WTC11 (cell line): Measurements from ENCODE around the gene HGS. TPM values are rescaled to one million over a fixed set of nuclear protein-coding genes. Genes with fewer than 3 reads are reported as not detected.

Source experiments
- ATAC-seq: fragments of 200-7000 bp; cut with Tn5 transposase; 2 replicates; pipeline ENCODE4 v1.10.0; 2021; ENCODE audit warnings: mild to moderate bottlenecking, moderate library complexity
- CTCF ChIA-PET: fragments of 300-600 bp; sonication (Branson Sonifier 250); formaldehyde crosslinking; loops from one replicate; lab custom pipeline; 2021; ENCODE audit warnings: antibody characterized with exemption; lab: Charles Lee
- POLR2A ChIA-PET: fragments of 350-600 bp; sonication (Branson Sonifier 250); formaldehyde crosslinking; loops from one replicate; lab custom pipeline; 2021; ENCODE audit warnings: antibody characterized with exemption; lab: Charles Lee
- DNase-seq: peaks from one replicate; pipeline ENCODE4 v3.0.0; 2021; ENCODE audit warnings: low spot score
- H3K27ac Mint-ChIP-seq: 2 replicates; pipeline ENCODE4 v1.8.0; 2021; ENCODE audit warnings: mixed read lengths
- H3K27me3 Mint-ChIP-seq: 2 replicates; pipeline ENCODE4 v1.8.0; 2021; ENCODE audit warnings: low read depth, mild to moderate bottlenecking, moderate library complexity, mixed read lengths
- H3K36me3 Mint-ChIP-seq: 2 replicates; pipeline ENCODE4 v1.8.0; 2021; ENCODE audit warnings: mixed read lengths
- H3K4me1 Mint-ChIP-seq: 2 replicates; pipeline ENCODE4 v1.8.0; 2022; ENCODE audit warnings: mixed read lengths
- H3K4me3 Mint-ChIP-seq: 2 replicates; pipeline ENCODE4 v1.8.0; 2021; ENCODE audit warnings: mild to moderate bottlenecking, moderate library complexity, mixed read lengths
- H3K9me3 Mint-ChIP-seq: 2 replicates; pipeline ENCODE4 v1.8.0; 2021; ENCODE audit warnings: mixed read lengths
- ESRRA ChIP-seq: sonication (generic); formaldehyde crosslinking; IDR thresholded peaks from 2 replicates; pipeline ENCODE4 v1.8.1; 2022; ENCODE audit warnings: mild to moderate bottlenecking, missing genetic modification reagents, borderline replicate concordance
- ETV6 ChIP-seq: sonication (generic); formaldehyde crosslinking; IDR thresholded peaks from 2 replicates; pipeline ENCODE4 v1.8.1; 2022; ENCODE audit warnings: mild to moderate bottlenecking, missing genetic modification reagents
- FOXK1 ChIP-seq: sonication (generic); formaldehyde crosslinking; IDR thresholded peaks from 2 replicates; pipeline ENCODE4 v1.8.0; 2022; ENCODE audit warnings: mild to moderate bottlenecking, moderate library complexity, missing genetic modification reagents
- GABPB1 ChIP-seq: sonication (generic); formaldehyde crosslinking; IDR thresholded peaks from 2 replicates; pipeline ENCODE4 v1.8.1; 2023; ENCODE audit warnings: mild to moderate bottlenecking, missing genetic modification reagents
- IRF2 ChIP-seq: sonication (generic); formaldehyde crosslinking; IDR thresholded peaks from 2 replicates; pipeline ENCODE4 v1.8.0; 2022; ENCODE audit warnings: low read depth, missing genetic modification reagents, borderline replicate concordance
- KAT7 ChIP-seq: sonication (generic); formaldehyde crosslinking; IDR thresholded peaks from 2 replicates; pipeline ENCODE4 v1.8.1; 2023; ENCODE audit warnings: missing genetic modification reagents, mild to moderate bottlenecking, borderline replicate concordance
- MXD4 ChIP-seq: fragments of 250-450 bp; sonication (Bioruptor Pico); IDR thresholded peaks from 2 replicates; pipeline ENCODE4 v1.8.0; 2021; ENCODE audit warnings: mild to moderate bottlenecking, moderate library complexity, borderline replicate concordance
- RELA ChIP-seq: sonication (generic); formaldehyde crosslinking; IDR thresholded peaks from 2 replicates; pipeline ENCODE4 v1.8.1; 2022; ENCODE audit warnings: missing genetic modification reagents, mild to moderate bottlenecking, borderline replicate concordance
- SMAD3 ChIP-seq: sonication (generic); formaldehyde crosslinking; IDR thresholded peaks from 2 replicates; pipeline ENCODE4 v1.8.0; 2022; ENCODE audit warnings: missing genetic modification reagents, mild to moderate bottlenecking, borderline replicate concordance
- TCF7 ChIP-seq: sonication (generic); formaldehyde crosslinking; IDR thresholded peaks from 2 replicates; pipeline ENCODE4 v1.8.0; 2022; ENCODE audit warnings: mild to moderate bottlenecking, low read depth, missing genetic modification reagents, moderate library complexity
- TEAD1 ChIP-seq: sonication (generic); formaldehyde crosslinking; IDR thresholded peaks from 2 replicates; pipeline ENCODE4 v1.8.0; 2022; ENCODE audit warnings: mild to moderate bottlenecking, missing genetic modification reagents
- TP53 ChIP-seq: sonication (generic); formaldehyde crosslinking; IDR thresholded peaks from 2 replicates; pipeline ENCODE4 v1.8.1; 2023; ENCODE audit warnings: mild to moderate bottlenecking, missing genetic modification reagents
- ZNF219 ChIP-seq: sonication (generic); formaldehyde crosslinking; IDR thresholded peaks from 2 replicates; pipeline ENCODE4 v1.8.0; 2023; ENCODE audit warnings: missing genetic modification reagents, mild to moderate bottlenecking, borderline replicate concordance
- ZNF232 ChIP-seq: sonication (generic); formaldehyde crosslinking; IDR thresholded peaks from 2 replicates; pipeline ENCODE4 v1.8.0; 2022; ENCODE audit warnings: mild to moderate bottlenecking, missing genetic modification reagents
- total RNA-seq: library from RNA; stranded (reverse); gene quantifications from 3 replicates; pipeline ENCODE4 v1.2.3, GENCODE V29; 2021
- TF ChIP-seq, protein P1 (sequence below): sonication (generic); formaldehyde crosslinking; IDR thresholded peaks from 2 replicates; pipeline ENCODE4 v1.8.0; 2022; ENCODE audit warnings: mild to moderate bottlenecking, missing genetic modification reagents
- TF ChIP-seq, protein P2 (sequence below): sonication (generic); formaldehyde crosslinking; IDR thresholded peaks from 2 replicates; pipeline ENCODE4 v1.8.1; 2023; ENCODE audit warnings: mild to moderate bottlenecking, moderate library complexity, missing genetic modification reagents
- TF ChIP-seq, protein P3 (sequence below): sonication (generic); formaldehyde crosslinking; IDR thresholded peaks from 2 replicates; pipeline ENCODE4 v1.8.1; 2023; ENCODE audit warnings: mild to moderate bottlenecking, missing genetic modification reagents
- TF ChIP-seq, protein P4 (sequence below): fragments of 250-450 bp; sonication (Bioruptor Pico); IDR thresholded peaks from 2 replicates; pipeline ENCODE4 v1.8.0; 2021; ENCODE audit warnings: mild to moderate bottlenecking
- TF ChIP-seq, protein P5 (sequence below): sonication (generic); formaldehyde crosslinking; IDR thresholded peaks from 2 replicates; pipeline ENCODE4 v1.8.1; 2022; ENCODE audit warnings: low read depth, mild to moderate bottlenecking, moderate library complexity, missing genetic modification reagents, borderline replicate concordance
- TF ChIP-seq, protein P6 (sequence below): fragments of 250-450 bp; sonication (Bioruptor Pico); IDR thresholded peaks from 2 replicates; pipeline ENCODE4 v1.9.0; 2021; ENCODE audit warnings: mild to moderate bottlenecking
- TF ChIP-seq, protein P7 (sequence below): fragments of 200-600 bp; IDR thresholded peaks from 2 replicates; pipeline ENCODE4 v1.8.0; 2022; ENCODE audit warnings: antibody characterized with exemption

HGS gene
- total RNA-seq, 1 experiment from 2014 or later, result 113 TPM

DNA sequence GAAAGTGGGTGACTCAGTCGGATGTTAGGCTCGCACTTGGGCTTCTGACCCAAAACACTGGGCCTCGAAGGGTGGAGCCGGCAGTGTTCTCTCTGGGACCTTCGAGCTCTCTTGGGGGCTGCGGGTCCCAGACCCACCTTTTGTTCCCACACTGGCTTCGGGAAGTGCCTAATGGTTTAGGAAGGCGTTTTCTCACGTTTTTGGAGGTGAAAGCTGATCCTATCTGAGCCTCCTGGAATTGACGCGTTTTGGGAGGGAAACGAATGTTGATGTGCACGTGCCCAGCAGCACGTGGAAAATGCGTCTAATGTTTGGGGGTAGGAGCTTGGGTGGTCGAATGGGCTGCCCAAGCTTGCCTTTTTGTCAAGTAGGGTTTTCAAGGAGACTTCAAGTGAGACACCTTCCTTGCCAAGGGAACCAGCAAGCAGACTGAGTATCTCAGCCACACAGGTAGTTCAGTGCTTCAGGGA, 666 bp downstream of the HGS start:
- Mint-ChIP-seq H3K4me3 (peak overlapping the region; percentile 82), H3K9me3 (no peaks in the 10 kb centered on the region), H3K36me3 (peaks cover 25% of the 10 kb centered on the region), H3K27me3 (no peaks in the 10 kb centered on the region; the same call in 1 of the 2 replicates), H3K4me1 (peaks cover 12% of the 10 kb centered on the region), H3K27ac (peak overlapping the region; percentile 84)
- ATAC-seq (no peak), DNase-seq (no peak)
- TF ChIP-seq TEAD1 (CRISPR knock-in tag) (no peak), KAT7 (CRISPR knock-in tag) (no peak), SMAD3 (CRISPR knock-in tag) (0 out of 2 replicates have a peak, but pooled peaks have one; percentile 50), RELA (CRISPR knock-in tag) (0 out of 2 replicates have a peak, but pooled peaks have one; percentile 5)
- TF ChIP-seq, protein P1, sequence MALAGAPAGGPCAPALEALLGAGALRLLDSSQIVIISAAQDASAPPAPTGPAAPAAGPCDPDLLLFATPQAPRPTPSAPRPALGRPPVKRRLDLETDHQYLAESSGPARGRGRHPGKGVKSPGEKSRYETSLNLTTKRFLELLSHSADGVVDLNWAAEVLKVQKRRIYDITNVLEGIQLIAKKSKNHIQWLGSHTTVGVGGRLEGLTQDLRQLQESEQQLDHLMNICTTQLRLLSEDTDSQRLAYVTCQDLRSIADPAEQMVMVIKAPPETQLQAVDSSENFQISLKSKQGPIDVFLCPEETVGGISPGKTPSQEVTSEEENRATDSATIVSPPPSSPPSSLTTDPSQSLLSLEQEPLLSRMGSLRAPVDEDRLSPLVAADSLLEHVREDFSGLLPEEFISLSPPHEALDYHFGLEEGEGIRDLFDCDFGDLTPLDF (CRISPR knock-in tag), result no peak
- TF ChIP-seq, protein P2, sequence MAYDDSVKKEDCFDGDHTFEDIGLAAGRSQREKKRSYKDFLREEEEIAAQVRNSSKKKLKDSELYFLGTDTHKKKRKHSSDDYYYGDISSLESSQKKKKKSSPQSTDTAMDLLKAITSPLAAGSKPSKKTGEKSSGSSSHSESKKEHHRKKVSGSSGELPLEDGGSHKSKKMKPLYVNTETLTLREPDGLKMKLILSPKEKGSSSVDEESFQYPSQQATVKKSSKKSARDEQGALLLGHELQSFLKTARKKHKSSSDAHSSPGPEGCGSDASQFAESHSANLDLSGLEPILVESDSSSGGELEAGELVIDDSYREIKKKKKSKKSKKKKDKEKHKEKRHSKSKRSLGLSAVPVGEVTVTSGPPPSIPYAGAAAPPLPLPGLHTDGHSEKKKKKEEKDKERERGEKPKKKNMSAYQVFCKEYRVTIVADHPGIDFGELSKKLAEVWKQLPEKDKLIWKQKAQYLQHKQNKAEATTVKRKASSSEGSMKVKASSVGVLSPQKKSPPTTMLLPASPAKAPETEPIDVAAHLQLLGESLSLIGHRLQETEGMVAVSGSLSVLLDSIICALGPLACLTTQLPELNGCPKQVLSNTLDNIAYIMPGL (CRISPR knock-in tag), result no peak
- POLR2A ChIA-PET, result interaction anchor here (1.2 kb wide), 1 partner anchor 19 kb away, joined by 3 read pairs; no protein-coding TSS in a partner anchor
- CTCF ChIA-PET, result interaction anchor here (1.1 to 2.7 kb wide), 6 partner anchors 9 to 185 kb away, joined by 3 to 15 read pairs (median 6); partner anchors contain the start of gene MRPL12

DNA sequence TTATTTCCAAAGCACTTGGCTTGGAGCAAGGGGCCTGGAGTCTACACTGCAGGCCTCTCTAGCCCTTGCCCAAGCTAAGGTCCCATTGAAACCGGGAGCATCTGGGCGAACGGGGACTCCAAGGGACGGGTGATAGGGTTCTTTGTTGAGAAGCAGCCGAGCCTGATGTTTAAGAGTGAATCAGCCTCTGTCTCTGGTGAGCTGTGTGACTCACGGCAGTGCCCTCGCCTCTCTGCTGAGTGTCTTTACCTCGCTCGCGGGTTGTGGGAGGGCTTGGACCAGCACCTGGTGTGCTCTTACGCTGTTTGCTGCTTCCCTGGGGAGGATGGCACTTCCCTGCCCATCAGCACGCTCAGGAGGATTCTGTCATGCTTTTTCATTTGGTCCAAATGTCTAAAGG, 1.3 kb downstream of the HGS start:
- Mint-ChIP-seq H3K9me3 (no peaks in the 10 kb centered on the region), H3K4me1 (peaks cover 12% of the 10 kb centered on the region), H3K4me3 (peak overlapping the region; percentile 82), H3K36me3 (peaks cover 31% of the 10 kb centered on the region), H3K27ac (peak overlapping the region; percentile 27; the same call in 1 of the 2 replicates), H3K27me3 (no peaks in the 10 kb centered on the region; the same call in 1 of the 2 replicates)
- ChIA-PET POLR2A (no interaction called here), CTCF (interaction anchor here (1.0 to 2.7 kb wide), 4 partner anchors 9 to 184 kb away, joined by 5 to 9 read pairs (median 6); partner anchors contain the start of gene MRPL12)
- TF ChIP-seq, protein P3, sequence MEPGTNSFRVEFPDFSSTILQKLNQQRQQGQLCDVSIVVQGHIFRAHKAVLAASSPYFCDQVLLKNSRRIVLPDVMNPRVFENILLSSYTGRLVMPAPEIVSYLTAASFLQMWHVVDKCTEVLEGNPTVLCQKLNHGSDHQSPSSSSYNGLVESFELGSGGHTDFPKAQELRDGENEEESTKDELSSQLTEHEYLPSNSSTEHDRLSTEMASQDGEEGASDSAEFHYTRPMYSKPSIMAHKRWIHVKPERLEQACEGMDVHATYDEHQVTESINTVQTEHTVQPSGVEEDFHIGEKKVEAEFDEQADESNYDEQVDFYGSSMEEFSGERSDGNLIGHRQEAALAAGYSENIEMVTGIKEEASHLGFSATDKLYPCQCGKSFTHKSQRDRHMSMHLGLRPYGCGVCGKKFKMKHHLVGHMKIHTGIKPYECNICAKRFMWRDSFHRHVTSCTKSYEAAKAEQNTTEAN (CRISPR knock-in tag), result no peak
- no peak for TF ChIP-seq ESRRA (CRISPR knock-in tag)
- no peak for TF ChIP-seq ETV6 (CRISPR knock-in tag)
- no peak for TF ChIP-seq ZNF219 (CRISPR knock-in tag)
- no peak for TF ChIP-seq ZNF232
- TF ChIP-seq, protein P4, sequence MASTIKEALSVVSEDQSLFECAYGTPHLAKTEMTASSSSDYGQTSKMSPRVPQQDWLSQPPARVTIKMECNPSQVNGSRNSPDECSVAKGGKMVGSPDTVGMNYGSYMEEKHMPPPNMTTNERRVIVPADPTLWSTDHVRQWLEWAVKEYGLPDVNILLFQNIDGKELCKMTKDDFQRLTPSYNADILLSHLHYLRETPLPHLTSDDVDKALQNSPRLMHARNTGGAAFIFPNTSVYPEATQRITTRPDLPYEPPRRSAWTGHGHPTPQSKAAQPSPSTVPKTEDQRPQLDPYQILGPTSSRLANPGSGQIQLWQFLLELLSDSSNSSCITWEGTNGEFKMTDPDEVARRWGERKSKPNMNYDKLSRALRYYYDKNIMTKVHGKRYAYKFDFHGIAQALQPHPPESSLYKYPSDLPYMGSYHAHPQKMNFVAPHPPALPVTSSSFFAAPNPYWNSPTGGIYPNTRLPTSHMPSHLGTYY (CRISPR knock-in tag), result no peak
- TF ChIP-seq TP53, result no peak
- TF ChIP-seq MXD4 (CRISPR knock-in tag), result no peak
- TF ChIP-seq GABPB1, result no peak
- TF ChIP-seq, protein P5, sequence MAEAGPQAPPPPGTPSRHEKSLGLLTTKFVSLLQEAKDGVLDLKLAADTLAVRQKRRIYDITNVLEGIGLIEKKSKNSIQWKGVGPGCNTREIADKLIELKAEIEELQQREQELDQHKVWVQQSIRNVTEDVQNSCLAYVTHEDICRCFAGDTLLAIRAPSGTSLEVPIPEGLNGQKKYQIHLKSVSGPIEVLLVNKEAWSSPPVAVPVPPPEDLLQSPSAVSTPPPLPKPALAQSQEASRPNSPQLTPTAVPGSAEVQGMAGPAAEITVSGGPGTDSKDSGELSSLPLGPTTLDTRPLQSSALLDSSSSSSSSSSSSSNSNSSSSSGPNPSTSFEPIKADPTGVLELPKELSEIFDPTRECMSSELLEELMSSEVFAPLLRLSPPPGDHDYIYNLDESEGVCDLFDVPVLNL (CRISPR knock-in tag), result no peak
- TF ChIP-seq TCF7 (CRISPR knock-in tag), result no peak
- TF ChIP-seq FOXK1 (CRISPR knock-in tag), result no peak
- TF ChIP-seq IRF2 (CRISPR knock-in tag), result no peak
- TF ChIP-seq, protein P6, sequence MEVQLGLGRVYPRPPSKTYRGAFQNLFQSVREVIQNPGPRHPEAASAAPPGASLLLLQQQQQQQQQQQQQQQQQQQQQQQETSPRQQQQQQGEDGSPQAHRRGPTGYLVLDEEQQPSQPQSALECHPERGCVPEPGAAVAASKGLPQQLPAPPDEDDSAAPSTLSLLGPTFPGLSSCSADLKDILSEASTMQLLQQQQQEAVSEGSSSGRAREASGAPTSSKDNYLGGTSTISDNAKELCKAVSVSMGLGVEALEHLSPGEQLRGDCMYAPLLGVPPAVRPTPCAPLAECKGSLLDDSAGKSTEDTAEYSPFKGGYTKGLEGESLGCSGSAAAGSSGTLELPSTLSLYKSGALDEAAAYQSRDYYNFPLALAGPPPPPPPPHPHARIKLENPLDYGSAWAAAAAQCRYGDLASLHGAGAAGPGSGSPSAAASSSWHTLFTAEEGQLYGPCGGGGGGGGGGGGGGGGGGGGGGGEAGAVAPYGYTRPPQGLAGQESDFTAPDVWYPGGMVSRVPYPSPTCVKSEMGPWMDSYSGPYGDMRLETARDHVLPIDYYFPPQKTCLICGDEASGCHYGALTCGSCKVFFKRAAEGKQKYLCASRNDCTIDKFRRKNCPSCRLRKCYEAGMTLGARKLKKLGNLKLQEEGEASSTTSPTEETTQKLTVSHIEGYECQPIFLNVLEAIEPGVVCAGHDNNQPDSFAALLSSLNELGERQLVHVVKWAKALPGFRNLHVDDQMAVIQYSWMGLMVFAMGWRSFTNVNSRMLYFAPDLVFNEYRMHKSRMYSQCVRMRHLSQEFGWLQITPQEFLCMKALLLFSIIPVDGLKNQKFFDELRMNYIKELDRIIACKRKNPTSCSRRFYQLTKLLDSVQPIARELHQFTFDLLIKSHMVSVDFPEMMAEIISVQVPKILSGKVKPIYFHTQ (CRISPR knock-in tag), result no peak
- TF ChIP-seq, protein P7, sequence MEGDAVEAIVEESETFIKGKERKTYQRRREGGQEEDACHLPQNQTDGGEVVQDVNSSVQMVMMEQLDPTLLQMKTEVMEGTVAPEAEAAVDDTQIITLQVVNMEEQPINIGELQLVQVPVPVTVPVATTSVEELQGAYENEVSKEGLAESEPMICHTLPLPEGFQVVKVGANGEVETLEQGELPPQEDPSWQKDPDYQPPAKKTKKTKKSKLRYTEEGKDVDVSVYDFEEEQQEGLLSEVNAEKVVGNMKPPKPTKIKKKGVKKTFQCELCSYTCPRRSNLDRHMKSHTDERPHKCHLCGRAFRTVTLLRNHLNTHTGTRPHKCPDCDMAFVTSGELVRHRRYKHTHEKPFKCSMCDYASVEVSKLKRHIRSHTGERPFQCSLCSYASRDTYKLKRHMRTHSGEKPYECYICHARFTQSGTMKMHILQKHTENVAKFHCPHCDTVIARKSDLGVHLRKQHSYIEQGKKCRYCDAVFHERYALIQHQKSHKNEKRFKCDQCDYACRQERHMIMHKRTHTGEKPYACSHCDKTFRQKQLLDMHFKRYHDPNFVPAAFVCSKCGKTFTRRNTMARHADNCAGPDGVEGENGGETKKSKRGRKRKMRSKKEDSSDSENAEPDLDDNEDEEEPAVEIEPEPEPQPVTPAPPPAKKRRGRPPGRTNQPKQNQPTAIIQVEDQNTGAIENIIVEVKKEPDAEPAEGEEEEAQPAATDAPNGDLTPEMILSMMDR, result no peak
- TF ChIP-seq, protein P2 (CRISPR knock-in tag), result no peak
- DNase-seq (no peak), ATAC-seq (no peak)
